Suprapubic skin (tissue), 4 donors: ENCODE results near the gene SPATC1L. TPM values are rescaled to one million over a fixed set of nuclear protein-coding genes. Genes with fewer than 3 reads are reported as not detected.

Experiments
- DNase-seq, 2 donors: peaks; one replicate each; pipeline ENCODE4 v3.0.0-alpha.2; 2019; ENCODE audit warnings: low spot score in 2 of 2
- H3K27ac ChIP-seq: fragments of 200-600 bp; sonication (generic); one replicate; pipeline ENCODE4 v1.5.1; 2019
- H3K27me3 ChIP-seq: fragments of 200-600 bp; sonication (generic); one replicate; pipeline ENCODE4 v1.5.1; 2019
- H3K36me3 ChIP-seq: fragments of 200-600 bp; sonication (generic); one replicate; pipeline ENCODE4 v1.5.1; 2019
- H3K4me1 ChIP-seq: fragments of 200-600 bp; sonication (generic); one replicate; pipeline ENCODE4 v1.5.1; 2019
- H3K4me3 ChIP-seq: fragments of 200-600 bp; sonication (generic); one replicate; pipeline ENCODE4 v1.5.1; 2019; ENCODE audit warnings: mild to moderate bottlenecking
- H3K9me3 ChIP-seq: fragments of 200-600 bp; sonication (generic); one replicate; pipeline ENCODE4 v1.5.1; 2019
- CTCF ChIP-seq, 2 donors: fragments of 200-600 bp in 1 of 2; fragments of 450-650 bp in 1 of 2; sonication (generic) in 1 of 2; IDR thresholded peaks; one replicate each; pipeline ENCODE4 v1.5.1; 2016 to 2019; ENCODE audit warnings: antibody characterized with exemption in 2 of 2, mild to moderate bottlenecking in 1 of 2, moderate library complexity in 1 of 2
- EP300 ChIP-seq: sonication (generic); formaldehyde crosslinking; IDR thresholded peaks from one replicate; pipeline ENCODE4 v1.6.1; 2017; ENCODE audit warnings: antibody characterized with exemption
- POLR2A ChIP-seq, 2 donors: fragments of 450-650 bp; IDR thresholded peaks; one replicate each; pipeline ENCODE4 v1.6.1; 2017; ENCODE audit warnings: antibody characterized with exemption in 2 of 2, mild to moderate bottlenecking in 2 of 2, moderate library complexity in 2 of 2
- POLR2AphosphoS5 ChIP-seq, 3 donors: sonication (generic); formaldehyde crosslinking; IDR thresholded peaks; one replicate each; pipeline ENCODE4 v1.6.1; 2017; ENCODE audit warnings: antibody characterized with exemption in 3 of 3
- WGBS: methylation state at CpG from one replicate; pipeline ENCODE4 v1.1.5; 2018; 5-methylcytosine and 5-hydroxymethylcytosine counted together
- total RNA-seq, 4 donors: library from RNA; depleted of rRNA; stranded (reverse); fragments of >200 nt; gene quantifications; one replicate each; pipeline ENCODE4 v1.1.0, GENCODE V29; 2016

SPATC1L gene
- total RNA-seq, 4 donors from 2014 or later, result 2.5 to 15.0 (median 6.9) TPM

- no peak for TF ChIP-seq POLR2A (IDR thresholded peaks at IDR 0.05)
- H3K9me3 ChIP-seq, result no peaks in the 10 kb centered on the region
- WGBS, result 94% methylated on average over 27 of the region's 72 CpGs
- no peak overlapping the region for H3K27ac ChIP-seq
- H3K27me3 ChIP-seq, result peaks cover 22% of the 10 kb centered on the region
- H3K4me1 ChIP-seq, result peaks cover 11% of the 10 kb centered on the region
- no peaks in the 10 kb centered on the region for H3K36me3 ChIP-seq
- DNase-seq, result peak; percentile 52 to 74
- H3K4me3 ChIP-seq, result peak overlapping the region; percentile 34
These were observed 23.2 kb downstream of the SPATC1L start for GRCh38 chr21:46160907-46161632.

DNA sequence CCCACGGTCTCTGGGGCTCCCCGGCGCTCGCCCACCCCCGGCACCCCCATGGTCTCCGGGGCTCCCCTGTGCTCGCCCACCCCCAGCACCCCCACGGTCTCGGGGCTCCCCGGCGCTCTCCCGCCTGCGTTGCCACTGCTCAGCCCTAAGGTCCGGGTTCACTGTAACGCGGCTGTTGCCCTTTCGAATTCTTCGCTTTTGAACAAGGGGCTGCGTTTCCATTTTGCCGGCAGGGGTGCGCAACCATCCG lies 23.7 kb downstream of the SPATC1L start:
- Histone ChIP-seq H3K27me3 (peaks cover 22% of the 10 kb centered on the region), H3K4me3 (no peak overlapping the region), H3K4me1 (peaks cover 11% of the 10 kb centered on the region), H3K9me3 (no peaks in the 10 kb centered on the region), H3K36me3 (no peaks in the 10 kb centered on the region), H3K27ac (no peak overlapping the region)
- WGBS, result 96% methylated on average over 14 of the region's 22 CpGs
- peak in 1 of 2 donors; percentile 69 for DNase-seq
- no peak for TF ChIP-seq CTCF (IDR thresholded peaks at IDR 0.05)
- no peak for TF ChIP-seq POLR2AphosphoS5 (IDR thresholded peaks at IDR 0.05)
- no peak for TF ChIP-seq EP300
- no peak for TF ChIP-seq POLR2A (IDR thresholded peaks at IDR 0.05)

DNA sequence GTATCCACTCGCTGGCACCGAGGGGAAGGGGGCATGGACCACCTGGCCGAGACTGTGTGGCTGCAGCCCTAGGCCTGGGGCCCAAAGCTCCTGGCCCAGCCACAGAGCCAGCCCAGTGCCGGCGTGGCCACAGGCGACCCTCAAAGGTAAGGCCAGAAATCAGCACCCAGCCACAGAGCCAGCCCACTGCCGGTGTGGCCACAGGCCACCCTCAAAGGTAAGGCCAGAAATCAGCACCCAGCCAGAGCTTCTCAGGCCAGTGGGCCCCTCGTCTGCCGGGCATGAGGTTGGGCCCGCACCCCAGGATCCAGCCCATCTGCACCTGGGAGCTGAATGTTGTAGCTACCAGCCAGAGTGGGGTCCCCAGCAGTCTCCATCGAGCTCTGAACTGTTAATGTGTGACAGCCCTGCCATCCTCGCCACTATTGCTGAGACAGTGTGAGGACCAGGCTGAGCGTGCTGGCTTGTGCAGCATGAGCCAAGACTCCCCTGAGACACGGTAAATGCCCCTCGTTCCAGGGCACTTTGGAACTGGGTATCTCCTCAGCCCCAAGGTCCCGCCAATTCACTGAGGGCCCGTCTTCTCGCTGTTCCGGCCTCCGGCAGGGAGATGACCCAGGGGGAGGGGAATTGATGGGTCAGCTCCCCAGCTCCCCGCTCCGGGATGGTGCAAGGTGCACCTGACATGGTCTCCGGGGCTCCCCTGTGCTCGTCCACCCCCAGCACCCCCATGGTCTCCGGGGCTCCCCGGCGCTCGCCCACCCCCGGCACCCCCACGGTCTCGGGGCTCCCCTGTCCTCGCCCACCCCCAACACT lies 24.2 kb downstream of the SPATC1L start:
- no peaks in the 10 kb centered on the region for H3K36me3 ChIP-seq
- peak; percentile 49 to 74 for DNase-seq
- H3K9me3 ChIP-seq, result no peaks in the 10 kb centered on the region
- H3K4me1 ChIP-seq, result peaks cover 11% of the 10 kb centered on the region
- no peak for TF ChIP-seq EP300
- no peak for TF ChIP-seq CTCF (IDR thresholded peaks at IDR 0.05)
- no peak for TF ChIP-seq POLR2AphosphoS5 (IDR thresholded peaks at IDR 0.05)
- TF ChIP-seq POLR2A (IDR thresholded peaks at IDR 0.05), result no peak
- H3K27me3 ChIP-seq, result peaks cover 22% of the 10 kb centered on the region
- WGBS, result 95% methylated on average over 19 of the region's 32 CpGs
- no peak overlapping the region for H3K4me3 ChIP-seq
- H3K27ac ChIP-seq, result no peak overlapping the region

DNA sequence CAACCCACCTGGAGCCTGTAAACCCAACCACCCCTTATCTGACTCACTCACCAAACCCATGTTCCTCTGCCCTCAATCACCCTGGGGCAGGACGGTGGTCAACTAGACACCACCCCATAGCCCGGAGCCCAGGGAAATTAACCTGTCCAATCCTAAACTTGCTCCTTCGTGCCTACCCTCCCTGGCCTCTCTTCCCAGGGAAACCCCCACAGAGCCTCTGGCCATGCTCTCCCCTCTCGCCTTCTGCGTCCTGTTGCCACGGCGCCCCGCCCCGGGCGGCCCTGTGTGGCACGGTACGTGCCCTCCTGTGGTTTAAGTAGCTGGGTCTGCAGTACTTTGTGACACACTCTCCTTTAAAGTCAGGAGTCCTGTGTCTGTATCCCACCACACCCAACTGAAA lies 24.9 kb downstream of the SPATC1L start:
- H3K4me1 ChIP-seq, result peaks cover 11% of the 10 kb centered on the region
- H3K27ac ChIP-seq, result no peak overlapping the region
- TF ChIP-seq EP300, result no peak
- TF ChIP-seq POLR2AphosphoS5 (IDR thresholded peaks at IDR 0.05), result no peak
- no peak for TF ChIP-seq CTCF (IDR thresholded peaks at IDR 0.05)
- TF ChIP-seq POLR2A (IDR thresholded peaks at IDR 0.05), result no peak
- peak in 1 of 2 donors; percentile 59 for DNase-seq
- peaks cover 22% of the 10 kb centered on the region for H3K27me3 ChIP-seq
- H3K4me3 ChIP-seq, result no peak overlapping the region
- H3K9me3 ChIP-seq, result no peaks in the 10 kb centered on the region
- WGBS, result 89% methylated on average over 12 of the region's 12 CpGs
- no peaks in the 10 kb centered on the region for H3K36me3 ChIP-seq

- Histone ChIP-seq H3K27me3 (peaks cover 17% of the 10 kb centered on the region), H3K9me3 (no peaks in the 10 kb centered on the region), H3K27ac (no peak overlapping the region), H3K4me3 (no peak overlapping the region), H3K4me1 (peaks cover 11% of the 10 kb centered on the region), H3K36me3 (no peaks in the 10 kb centered on the region)
- TF ChIP-seq CTCF (IDR thresholded peaks at IDR 0.05) (no peak), POLR2AphosphoS5 (IDR thresholded peaks at IDR 0.05) (no peak), POLR2A (IDR thresholded peaks at IDR 0.05) (no peak), EP300 (no peak)
- peak; percentile 33 to 64 for DNase-seq
- WGBS, result 92% methylated on average over 5 of the region's 10 CpGs
These were observed 25.5 kb downstream of the SPATC1L start for GRCh38 chr21:46158666-46159300.
